Ishikawa (cell line): ENCODE measurements around the gene DIAPH1.

Source experiments
- EP300 ChIP-seq: IDR thresholded peaks from 2 replicates; pipeline ENCODE4 v1.6.1; 2012; ENCODE audit warnings: borderline replicate concordance
- RAD21 ChIP-seq: IDR thresholded peaks from 2 replicates; pipeline ENCODE4 v1.6.1; 2012; ENCODE audit warnings: low read depth
- TCF12 ChIP-seq: IDR thresholded peaks from 2 replicates; pipeline ENCODE4 v1.6.1; 2012; ENCODE audit warnings: low read depth

DNA sequence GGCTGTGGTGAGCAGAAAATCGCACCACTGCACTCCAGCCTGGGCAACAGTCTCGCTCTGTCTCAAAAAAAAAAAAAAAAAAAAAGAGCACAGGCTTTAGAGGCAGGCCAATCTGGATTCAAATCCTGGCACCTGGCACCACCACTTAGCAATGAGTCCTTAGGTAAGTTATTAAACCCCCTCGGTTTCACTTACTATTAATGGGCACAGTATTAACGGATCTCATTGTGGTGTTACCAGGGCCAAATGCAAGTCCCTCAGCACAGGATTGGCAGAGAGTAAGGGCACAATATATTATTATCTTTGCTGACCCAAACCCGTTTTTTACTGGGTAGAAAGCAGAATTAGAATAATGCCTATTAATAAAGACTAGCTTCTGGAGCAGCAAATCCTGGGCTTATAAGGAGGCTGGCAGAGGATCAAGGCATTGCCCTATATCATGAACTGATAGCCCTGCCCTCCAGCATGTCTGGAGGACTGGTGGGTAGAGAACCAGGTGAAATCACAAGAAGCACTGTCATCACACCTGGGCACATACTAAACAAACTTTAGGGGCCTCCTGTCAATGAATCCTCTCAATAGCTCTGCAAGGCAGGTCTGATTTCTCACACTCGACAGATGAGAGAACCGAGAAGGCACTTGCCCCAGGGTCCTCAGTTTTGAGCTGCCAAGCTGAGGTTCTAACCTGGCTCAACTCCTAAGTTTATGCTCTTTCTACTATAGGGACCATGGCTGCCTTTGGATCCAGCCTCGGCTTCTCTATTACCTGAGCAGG, 112.2 kb downstream of the DIAPH1 start:
- no peak for TF ChIP-seq EP300
- TF ChIP-seq TCF12, result no peak
- no peak for TF ChIP-seq RAD21
